ENCODE data around the gene SLC46A1.

Gene SLC46A1

DNA sequence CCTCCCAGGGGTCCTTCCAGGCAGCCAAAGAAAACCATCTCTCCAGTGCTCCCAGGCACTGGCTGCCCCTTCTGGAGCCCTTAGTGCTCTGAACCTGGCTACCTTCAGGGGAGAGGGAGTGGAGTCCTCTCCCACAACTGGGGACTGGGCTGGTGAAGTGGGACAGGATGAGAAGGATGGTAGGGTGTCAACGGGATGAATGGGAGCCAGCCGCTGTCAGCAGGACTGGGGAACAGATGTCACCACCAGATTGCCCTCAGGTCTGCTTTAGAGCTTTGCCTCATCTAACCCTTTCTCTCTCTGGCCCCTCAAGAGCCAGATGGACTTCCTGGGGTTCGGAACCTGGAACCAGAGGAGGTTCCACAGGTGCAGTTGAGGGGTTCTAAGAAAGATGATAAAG lies 40.5 kb downstream of the SLC46A1 start:
- Histone ChIP-seq H3K36me3 (ENCODE audit: insufficient read depth, low read length) (no peaks in the 10 kb centered on the region; the same call in 1 of the 2 replicates), H3K9ac (ENCODE audit: low read depth, low read length) (no peak overlapping the region), H3K9me3 (ENCODE audit: control insufficient read depth, insufficient read depth, low read length) (no peaks in the 10 kb centered on the region), H3K4me1 (ENCODE audit: insufficient read depth, low read length) (peaks cover 7% of the 10 kb centered on the region)

DNA sequence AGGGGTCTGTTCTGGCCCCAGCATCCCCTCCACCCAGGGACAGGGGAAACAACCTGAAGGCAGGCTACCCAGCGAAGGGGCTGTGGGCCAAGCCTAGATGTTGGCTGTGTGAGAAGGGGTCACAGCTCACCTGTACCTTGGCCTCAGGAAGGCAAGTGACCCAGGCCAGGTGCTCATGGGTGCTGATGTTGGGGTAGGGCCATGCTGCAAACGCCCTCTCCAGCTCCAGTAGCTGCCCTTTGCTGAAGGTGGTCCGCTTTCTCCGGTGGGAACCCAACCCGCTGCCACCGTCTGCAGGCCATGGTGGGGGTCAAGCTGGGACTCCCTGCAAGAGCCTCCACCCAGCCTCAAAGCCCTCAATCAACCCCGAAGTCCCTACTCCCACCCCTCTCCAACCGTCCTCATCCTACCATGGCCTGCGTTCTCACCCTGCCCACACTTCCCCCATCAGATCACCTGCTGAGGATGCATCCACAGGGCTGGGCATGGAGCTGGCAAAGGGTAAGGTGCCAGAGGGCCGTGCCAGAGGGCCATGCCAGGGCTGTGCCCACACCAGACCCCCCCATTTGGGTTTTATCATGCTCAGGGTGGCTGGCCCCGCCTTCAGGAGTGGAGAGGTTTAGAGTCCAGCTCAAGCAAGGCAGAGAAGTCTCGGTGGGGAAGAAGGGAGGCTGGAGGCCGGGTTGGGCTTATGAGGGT lies 41.2 kb downstream of the SLC46A1 start, which contains the start of gene SEBOX:
SEBOX (minus strand) TSS at position 535 of the 699 bp plus-strand sequence; CDS start at position 487, 48 bp downstream.
- H3K9ac ChIP-seq (ENCODE audit: low read depth, low read length): no peak within 1 kb of the TSS
- no peaks in the 10 kb centered on the region for H3K9me3 ChIP-seq (ENCODE audit: control insufficient read depth, insufficient read depth, low read length)
- peaks cover under 1% of the 10 kb centered on the region; the same call in 1 of the 2 replicates for H3K4me1 ChIP-seq (ENCODE audit: insufficient read depth, low read length)
- no peaks in the 10 kb centered on the region; the same call in 1 of the 2 replicates for H3K36me3 ChIP-seq (ENCODE audit: insufficient read depth, low read length)

GRCh38 chr17:28363776-28364650 lies 42.0 kb downstream of the SLC46A1 start:
- Histone ChIP-seq H3K9ac (ENCODE audit: low read depth, low read length) (no peak overlapping the region), H3K4me1 (ENCODE audit: insufficient read depth, low read length) (no peaks in the 10 kb centered on the region), H3K36me3 (ENCODE audit: insufficient read depth, low read length) (peaks cover 5% of the 10 kb centered on the region; the same call in 1 of the 2 replicates), H3K9me3 (ENCODE audit: control insufficient read depth, insufficient read depth, low read length) (no peaks in the 10 kb centered on the region)

GRCh38 chr17:28363186-28363585 lies 42.8 kb downstream of the SLC46A1 start:
- peaks cover 4% of the 10 kb centered on the region for H3K4me1 ChIP-seq (ENCODE audit: insufficient read depth, low read length)
- peaks cover 5% of the 10 kb centered on the region; the same call in 1 of the 2 replicates for H3K36me3 ChIP-seq (ENCODE audit: insufficient read depth, low read length)
- no peaks in the 10 kb centered on the region for H3K9me3 ChIP-seq (ENCODE audit: control insufficient read depth, insufficient read depth, low read length)
- H3K9ac ChIP-seq (ENCODE audit: low read depth, low read length): no peak overlapping the region

DNA sequence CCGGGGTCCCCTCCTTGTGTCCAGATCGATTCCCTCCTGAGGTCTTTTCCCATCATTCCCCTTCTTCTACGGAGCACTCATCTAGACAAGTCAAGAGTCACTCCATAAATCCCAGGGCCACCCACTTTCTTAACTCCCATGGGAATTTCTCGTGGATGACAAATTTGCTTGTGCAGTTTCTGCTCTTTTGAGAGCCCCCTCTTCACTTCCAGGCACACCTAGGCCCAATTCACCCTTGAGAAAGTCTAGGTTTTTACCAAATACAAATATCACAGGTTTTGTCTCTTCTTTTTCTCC lies 48.2 kb downstream of the SLC46A1 start:
- H3K4me1 ChIP-seq (ENCODE audit: insufficient read depth, low read length): peaks cover 12% of the 10 kb centered on the region
- H3K36me3 ChIP-seq (ENCODE audit: insufficient read depth, low read length): peaks cover 11% of the 10 kb centered on the region
- peak overlapping the region; percentile 98 for H3K9ac ChIP-seq (ENCODE audit: low read depth, low read length)
- no peaks in the 10 kb centered on the region for H3K9me3 ChIP-seq (ENCODE audit: control insufficient read depth, insufficient read depth, low read length)

GRCh38 chr17:28357061-28357900 lies 48.7 kb downstream of the SLC46A1 start, which contains the start of gene POLDIP2:
POLDIP2 (minus strand) TSS chr17:28357527; CDS start chr17:28357448, 79 bp downstream.
- peak within 1 kb of the TSS; percentile 98 for H3K9ac ChIP-seq (ENCODE audit: low read depth, low read length)
- H3K9me3 ChIP-seq (ENCODE audit: control insufficient read depth, insufficient read depth, low read length): no peaks in the 10 kb centered on the region
- peaks cover 12% of the 10 kb centered on the region for H3K4me1 ChIP-seq (ENCODE audit: insufficient read depth, low read length)
- H3K36me3 ChIP-seq (ENCODE audit: insufficient read depth, low read length): peaks cover 14% of the 10 kb centered on the region

GRCh38 chr17:28350271-28350670 lies 55.7 kb downstream of the SLC46A1 start:
- H3K9me3 ChIP-seq (ENCODE audit: control insufficient read depth, insufficient read depth, low read length): no peaks in the 10 kb centered on the region
- no peak overlapping the region for H3K9ac ChIP-seq (ENCODE audit: low read depth, low read length)
- H3K36me3 ChIP-seq (ENCODE audit: insufficient read depth, low read length): peaks cover 38% of the 10 kb centered on the region
- H3K4me1 ChIP-seq (ENCODE audit: insufficient read depth, low read length): peaks cover 19% of the 10 kb centered on the region; the same call in 1 of the 2 replicates

DNA sequence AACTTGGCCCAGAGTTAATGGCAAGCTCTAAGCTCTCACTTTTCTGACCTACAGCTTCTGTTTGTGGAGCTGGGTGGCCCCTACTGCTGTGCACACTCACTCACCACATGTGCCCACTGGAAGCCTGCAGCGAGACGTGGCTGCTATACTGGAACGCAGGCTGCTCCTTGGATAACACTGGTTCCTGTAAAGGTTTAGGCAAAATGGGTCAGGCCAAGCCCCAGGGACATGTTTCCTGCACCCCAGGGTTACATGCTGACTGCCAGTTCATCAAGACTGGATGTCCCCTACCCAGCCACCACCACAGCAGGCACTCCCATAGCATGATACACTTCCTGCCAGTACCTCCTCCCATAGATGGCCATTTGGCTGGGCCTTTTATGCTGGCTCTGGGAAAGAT lies 57.0 kb downstream of the SLC46A1 start:
- peaks cover 44% of the 10 kb centered on the region for H3K36me3 ChIP-seq (ENCODE audit: insufficient read depth, low read length)
- H3K9me3 ChIP-seq (ENCODE audit: control insufficient read depth, insufficient read depth, low read length): no peaks in the 10 kb centered on the region
- H3K9ac ChIP-seq (ENCODE audit: low read depth, low read length): no peak overlapping the region
- peaks cover 19% of the 10 kb centered on the region; the same call in 1 of the 2 replicates for H3K4me1 ChIP-seq (ENCODE audit: insufficient read depth, low read length)

- H3K9ac ChIP-seq (ENCODE audit: low read depth, low read length): no peak overlapping the region
- H3K9me3 ChIP-seq (ENCODE audit: control insufficient read depth, insufficient read depth, low read length): no peaks in the 10 kb centered on the region
- peaks cover 19% of the 10 kb centered on the region; the same call in 1 of the 2 replicates for H3K4me1 ChIP-seq (ENCODE audit: insufficient read depth, low read length)
- H3K36me3 ChIP-seq (ENCODE audit: insufficient read depth, low read length): peaks cover 36% of the 10 kb centered on the region
These were observed 58.6 kb downstream of the SLC46A1 start for GRCh38 chr17:28347261-28347891.

GRCh38 chr17:28346746-28347246 lies 59.2 kb downstream of the SLC46A1 start:
- Histone ChIP-seq H3K9me3 (ENCODE audit: control insufficient read depth, insufficient read depth, low read length) (no peaks in the 10 kb centered on the region), H3K4me1 (ENCODE audit: insufficient read depth, low read length) (peaks cover 19% of the 10 kb centered on the region; the same call in 1 of the 2 replicates), H3K9ac (ENCODE audit: low read depth, low read length) (no peak overlapping the region), H3K36me3 (ENCODE audit: insufficient read depth, low read length) (peaks cover 35% of the 10 kb centered on the region)

- no peak overlapping the region for H3K9ac ChIP-seq (ENCODE audit: low read depth, low read length)
- H3K9me3 ChIP-seq (ENCODE audit: control insufficient read depth, insufficient read depth, low read length): no peaks in the 10 kb centered on the region
- peaks cover 19% of the 10 kb centered on the region; the same call in 1 of the 2 replicates for H3K4me1 ChIP-seq (ENCODE audit: insufficient read depth, low read length)
- H3K36me3 ChIP-seq (ENCODE audit: insufficient read depth, low read length): peaks cover 32% of the 10 kb centered on the region
These were observed 59.8 kb downstream of the SLC46A1 start for GRCh38 chr17:28346199-28346580.

DNA sequence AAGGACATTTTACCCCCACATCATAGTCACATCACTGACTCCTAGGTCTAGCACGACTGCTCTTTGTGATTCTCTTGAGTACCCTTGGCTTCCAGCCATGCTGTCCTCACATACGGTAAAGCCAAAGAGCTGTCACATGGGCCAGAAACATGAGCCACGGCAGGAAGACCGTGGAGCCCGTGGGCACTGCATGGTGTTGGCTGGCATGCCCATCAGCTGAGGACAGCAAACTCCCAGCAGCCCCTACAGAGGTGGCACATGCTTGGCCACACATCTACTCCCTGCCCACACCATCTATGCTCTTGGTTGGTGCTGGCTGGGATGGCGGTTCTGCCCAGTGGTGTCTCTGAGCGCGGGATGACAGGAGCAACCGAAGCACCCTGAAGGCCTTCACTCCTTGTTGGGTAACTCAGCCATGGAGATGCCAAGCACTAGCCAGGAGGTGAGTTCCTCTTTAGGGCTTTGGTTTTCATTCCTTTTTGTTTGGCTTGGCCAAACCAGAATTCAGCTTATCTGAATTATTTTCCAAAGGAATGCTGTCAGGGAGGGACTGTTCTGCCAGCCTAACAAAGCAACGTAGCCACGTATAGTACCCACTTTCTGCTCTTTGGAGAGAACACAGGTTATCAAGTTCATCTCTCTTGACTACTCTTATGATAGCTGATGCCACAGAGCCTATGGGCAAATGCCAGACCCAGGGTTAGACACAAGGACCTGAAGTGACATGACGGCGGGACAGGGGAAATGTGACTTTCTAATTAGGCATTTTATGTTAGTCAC lies 60.4 kb downstream of the SLC46A1 start:
- H3K4me1 ChIP-seq (ENCODE audit: insufficient read depth, low read length): peaks cover 19% of the 10 kb centered on the region; the same call in 1 of the 2 replicates
- no peak overlapping the region for H3K9ac ChIP-seq (ENCODE audit: low read depth, low read length)
- peaks cover 27% of the 10 kb centered on the region for H3K36me3 ChIP-seq (ENCODE audit: insufficient read depth, low read length)
- H3K9me3 ChIP-seq (ENCODE audit: control insufficient read depth, insufficient read depth, low read length): no peaks in the 10 kb centered on the region

All from ES-I3 (cell line).